OCI-M1 (cell line): ENCODE results near the gene ARRB2.
A peak's percentile ranks its signal among the peaks of the same experiment; 100 is the strongest.
"Not testable (repeated sequence)": the region's sequence is repeated elsewhere in the genome, so short reads cannot be mapped to it uniquely, and the experiment has no call there.

ENCODE experiments used
- DNase-seq: peaks from one replicate; lab custom pipeline; 2025; lab: John Stamatoyannopoulos, UW

The ARRB2 gene

DNA sequence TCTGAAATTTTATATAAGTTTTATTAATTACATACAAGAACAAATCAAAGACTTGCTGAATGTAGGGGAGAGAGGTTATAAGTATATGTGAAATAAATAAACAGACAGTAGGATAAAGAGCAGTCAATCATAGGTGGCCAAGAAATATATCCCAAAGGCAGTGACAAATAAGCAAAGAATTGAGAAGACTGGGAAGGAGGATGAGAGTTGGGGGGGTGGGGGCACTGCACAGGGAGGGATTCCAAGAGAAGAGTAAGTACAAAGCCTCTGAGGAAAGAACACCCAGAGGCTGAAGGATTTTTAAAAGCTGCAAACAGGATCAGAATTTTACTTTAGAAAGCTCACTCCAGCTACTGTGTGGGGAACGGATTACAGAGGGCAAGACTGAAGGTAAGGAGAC lies 9.3 kb upstream of the ARRB2 start:
- DNase-seq = no peak

GRCh38 chr17:4703330-4703691 lies 7.1 kb upstream of the ARRB2 start:
- DNase-seq = no peak

DNA sequence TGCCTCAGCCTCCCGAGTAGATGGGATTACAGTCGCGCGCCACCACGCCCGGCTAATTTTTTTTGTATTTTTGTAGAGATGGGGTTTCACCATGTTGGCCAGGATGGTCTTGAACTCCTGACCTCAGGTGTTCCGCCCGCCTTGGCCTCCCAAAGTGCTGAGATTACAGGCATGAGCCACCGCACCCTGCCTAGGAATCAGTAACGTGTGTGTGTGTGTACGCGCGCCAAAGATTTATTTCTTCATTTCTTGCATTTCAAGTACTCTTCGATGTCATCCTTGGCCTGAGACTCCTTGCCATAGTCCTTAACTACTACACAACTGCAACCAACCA lies 5.9 kb upstream of the ARRB2 start:
- not testable (repeated sequence) for DNase-seq

DNA sequence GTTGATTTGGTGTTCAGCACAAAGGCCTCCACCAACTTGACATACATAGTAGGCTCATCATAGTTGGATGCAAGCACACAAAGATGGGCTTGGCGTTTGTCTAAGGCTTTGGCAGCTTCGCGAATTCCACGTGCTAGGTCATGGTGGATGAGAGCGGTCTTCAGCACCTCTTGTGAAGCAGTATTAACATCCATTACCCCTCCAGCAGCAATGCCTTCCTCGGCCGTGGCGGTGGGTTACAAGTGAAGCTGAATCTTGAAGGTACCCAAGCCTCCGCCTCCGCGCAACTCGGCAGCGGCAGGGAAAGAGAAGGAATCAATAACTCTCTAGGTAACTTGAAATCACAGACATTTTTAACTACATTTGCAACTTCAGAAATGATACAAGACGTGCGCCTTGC lies 5.4 kb upstream of the ARRB2 start:
- DNase-seq = no peak

DNA sequence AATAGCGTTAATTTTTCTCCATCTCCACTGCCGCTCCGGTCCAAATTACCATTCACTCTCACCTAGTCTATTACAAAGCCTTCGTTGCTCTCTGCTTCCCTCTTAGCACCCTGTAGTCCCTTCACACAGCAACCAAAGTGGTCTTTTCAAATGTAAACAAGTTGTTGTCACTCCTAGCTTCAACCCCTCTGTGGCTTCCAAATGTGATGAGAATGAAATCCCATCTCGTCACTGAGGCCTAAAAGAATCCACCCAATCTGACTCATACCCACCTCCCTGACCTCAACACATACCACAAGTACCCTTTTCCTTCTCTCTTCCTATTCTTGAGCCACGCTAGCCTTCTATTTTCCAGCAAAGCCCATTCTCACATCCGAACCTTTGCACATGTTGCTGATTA lies 4.3 kb upstream of the ARRB2 start:
- DNase-seq = no peak

DNA sequence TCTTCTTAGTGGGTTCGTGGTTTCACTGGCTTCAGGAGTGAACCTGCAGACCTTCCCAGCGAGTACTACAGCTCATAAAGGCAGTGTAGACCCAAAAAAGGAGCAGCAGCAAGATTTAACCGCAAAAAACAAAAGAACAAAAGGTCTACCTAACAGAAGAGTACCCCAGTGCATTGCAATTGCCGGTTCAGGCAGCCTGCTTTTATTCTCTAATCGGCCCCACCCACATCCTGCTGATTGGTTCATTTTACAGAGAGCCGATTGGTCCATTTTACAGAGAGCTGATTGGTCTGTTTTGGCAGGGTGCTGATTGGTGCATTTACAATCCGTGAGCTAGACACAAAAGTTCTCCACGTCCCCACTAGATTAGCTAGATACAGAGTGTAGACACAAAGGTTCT lies 2.0 kb upstream of the ARRB2 start:
- DNase-seq = peak; percentile 81

DNA sequence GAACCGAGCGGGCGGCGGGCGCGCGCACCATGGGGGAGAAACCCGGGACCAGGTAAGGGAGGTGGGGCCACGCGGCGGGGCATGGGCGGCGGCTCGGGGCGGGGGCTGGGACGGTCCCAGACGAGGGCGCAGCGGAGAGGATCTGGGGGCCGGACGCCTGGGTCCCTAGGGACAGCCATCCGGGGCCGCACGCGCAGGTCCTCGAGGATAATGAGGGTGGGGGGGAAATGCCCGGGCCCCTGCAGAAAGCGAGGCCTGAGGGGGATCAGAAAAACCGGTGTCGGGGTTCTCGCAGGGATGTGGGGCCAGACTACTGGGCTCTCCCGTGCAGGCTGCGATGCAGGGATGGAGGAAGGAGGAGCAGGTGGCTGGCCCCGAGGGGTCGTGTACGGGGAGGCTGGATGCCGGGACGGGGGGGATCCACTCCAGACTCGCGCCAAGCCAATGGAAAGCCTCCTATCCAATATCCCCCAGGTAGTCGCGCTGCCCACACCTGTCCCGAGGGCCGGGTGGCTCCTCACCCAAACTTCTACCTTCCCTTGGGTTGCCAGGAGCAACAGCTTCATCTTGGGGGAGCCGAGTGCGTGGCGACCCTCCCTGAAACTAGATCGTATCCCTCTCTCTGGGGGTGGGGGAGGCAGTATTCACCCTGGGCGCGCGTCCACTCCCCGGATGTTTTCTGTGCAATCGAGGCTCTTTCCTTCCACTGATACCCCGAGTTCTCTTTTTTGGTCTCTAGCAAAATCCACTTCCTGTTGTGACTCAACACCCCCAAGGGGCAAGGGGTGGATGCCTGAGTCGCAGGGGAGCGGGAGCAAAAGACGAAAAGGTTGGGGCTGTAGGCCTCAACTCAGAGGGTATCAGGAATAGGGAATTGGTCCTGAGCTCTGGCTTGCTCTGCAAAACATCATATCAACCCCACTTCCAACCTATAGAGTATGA lies 532 bp downstream of the ARRB2 start:
- no peak for DNase-seq

GRCh38 chr17:4711661-4712181 lies 1.3 kb downstream of the ARRB2 start:
- peak; percentile 77 for DNase-seq

DNA sequence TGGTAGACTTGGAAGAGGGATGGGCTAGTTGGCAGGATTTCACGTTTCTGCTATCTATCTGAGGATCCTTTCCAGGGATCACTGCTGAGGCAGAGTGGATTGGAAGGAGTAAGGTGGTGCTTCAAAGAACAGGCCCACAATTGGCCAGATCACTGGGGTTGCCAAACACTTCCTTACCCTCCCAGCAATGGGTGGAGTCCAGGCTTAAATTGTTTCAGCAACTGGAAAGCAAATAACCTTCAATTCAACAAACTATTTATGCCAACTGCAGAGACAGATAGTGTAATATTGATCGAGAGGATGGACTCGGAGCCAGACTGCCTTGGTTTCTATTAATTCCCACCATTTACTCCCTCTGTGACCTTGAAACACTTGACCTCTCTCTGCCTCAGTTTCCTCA lies 2.1 kb downstream of the ARRB2 start:
- no peak for DNase-seq

GRCh38 chr17:4714340-4715062 lies 4.1 kb downstream of the ARRB2 start:
- not testable (repeated sequence) for DNase-seq

- DNase-seq = no peak
These were observed 4.8 kb downstream of the ARRB2 start for GRCh38 chr17:4715063-4715744.

- no peak for DNase-seq
These were observed 5.6 kb downstream of the ARRB2 start for GRCh38 chr17:4716081-4716480.

- DNase-seq = no peak
These were observed 7.4 kb downstream of the ARRB2 start for GRCh38 chr17:4717791-4718190.

- DNase-seq = no peak
These were observed 7.8 kb downstream of the ARRB2 start for GRCh38 chr17:4718276-4718675.

GRCh38 chr17:4719146-4719545 lies 8.7 kb downstream of the ARRB2 start:
- DNase-seq = no peak

DNA sequence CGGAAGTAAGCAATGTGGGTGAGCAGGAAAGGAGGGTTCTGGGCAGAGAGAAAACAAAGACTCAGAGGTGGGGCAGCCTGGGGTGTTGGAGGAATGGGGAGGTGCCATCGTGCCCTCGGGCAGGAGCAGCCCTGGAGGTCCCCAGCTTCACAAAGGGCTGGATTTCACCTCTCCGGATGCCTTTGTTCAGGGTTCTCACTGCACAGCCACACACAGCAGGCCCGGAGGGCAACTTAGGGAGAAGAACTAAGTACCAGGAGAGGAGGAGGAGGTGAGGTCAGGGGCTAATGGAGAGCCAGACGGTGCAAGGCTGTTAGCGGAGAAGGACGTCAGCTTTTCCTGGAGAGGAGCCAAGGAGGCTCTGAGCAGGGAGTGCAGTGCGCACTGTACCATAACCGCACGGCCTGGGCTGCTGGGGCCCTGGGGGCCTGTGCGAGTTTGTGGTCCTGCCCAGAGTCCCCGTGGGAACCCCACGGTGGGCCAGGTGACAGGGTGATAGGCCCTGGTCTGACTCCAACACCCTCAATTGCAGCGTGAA lies 9.3 kb downstream of the ARRB2 start:
- no peak for DNase-seq

- DNase-seq = no peak
These were observed 10.4 kb downstream of the ARRB2 start for GRCh38 chr17:4720787-4721186.

GRCh38 chr17:4721203-4722135 lies 11.0 kb downstream of the ARRB2 start:
- DNase-seq = peak; percentile 94

GRCh38 chr17:4722678-4723240 lies 12.3 kb downstream of the ARRB2 start:
- DNase-seq = no peak

- peak; percentile 46 for DNase-seq
These were observed 14.2 kb downstream of the ARRB2 start for GRCh38 chr17:4724650-4725049.
